ENCODE data around the gene FOXJ3.

DNA sequence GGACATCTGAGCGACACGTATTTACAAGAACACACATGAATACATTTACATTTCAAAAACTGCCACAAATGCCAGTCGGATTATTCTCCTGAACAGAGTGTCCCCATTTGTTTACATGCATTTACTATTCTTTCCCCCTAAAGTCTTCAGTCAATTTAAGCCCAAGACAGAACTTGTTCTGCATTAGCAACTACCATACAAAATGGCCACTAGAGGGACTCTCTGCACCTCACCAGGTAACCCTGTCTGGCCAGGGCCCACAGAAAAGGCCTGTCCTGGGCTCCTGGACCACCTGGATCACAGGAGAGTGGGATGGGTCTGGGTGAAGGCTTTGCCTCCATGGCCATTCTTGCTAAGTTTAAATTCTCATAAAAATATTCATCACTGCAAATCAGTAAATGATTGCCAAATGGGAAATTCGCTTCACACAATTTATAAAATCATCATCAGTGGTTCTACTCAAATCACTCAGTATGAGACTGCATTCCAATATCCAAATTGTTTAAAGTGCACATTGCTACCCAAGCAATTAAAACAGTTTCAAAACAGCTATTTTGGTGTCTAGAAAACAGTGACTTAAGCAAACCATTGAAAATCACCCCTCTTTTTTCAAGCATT is 158.0 kb downstream of the FOXJ3 start:
- TF ChIP-seq, protein P1, sequence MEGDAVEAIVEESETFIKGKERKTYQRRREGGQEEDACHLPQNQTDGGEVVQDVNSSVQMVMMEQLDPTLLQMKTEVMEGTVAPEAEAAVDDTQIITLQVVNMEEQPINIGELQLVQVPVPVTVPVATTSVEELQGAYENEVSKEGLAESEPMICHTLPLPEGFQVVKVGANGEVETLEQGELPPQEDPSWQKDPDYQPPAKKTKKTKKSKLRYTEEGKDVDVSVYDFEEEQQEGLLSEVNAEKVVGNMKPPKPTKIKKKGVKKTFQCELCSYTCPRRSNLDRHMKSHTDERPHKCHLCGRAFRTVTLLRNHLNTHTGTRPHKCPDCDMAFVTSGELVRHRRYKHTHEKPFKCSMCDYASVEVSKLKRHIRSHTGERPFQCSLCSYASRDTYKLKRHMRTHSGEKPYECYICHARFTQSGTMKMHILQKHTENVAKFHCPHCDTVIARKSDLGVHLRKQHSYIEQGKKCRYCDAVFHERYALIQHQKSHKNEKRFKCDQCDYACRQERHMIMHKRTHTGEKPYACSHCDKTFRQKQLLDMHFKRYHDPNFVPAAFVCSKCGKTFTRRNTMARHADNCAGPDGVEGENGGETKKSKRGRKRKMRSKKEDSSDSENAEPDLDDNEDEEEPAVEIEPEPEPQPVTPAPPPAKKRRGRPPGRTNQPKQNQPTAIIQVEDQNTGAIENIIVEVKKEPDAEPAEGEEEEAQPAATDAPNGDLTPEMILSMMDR (IDR thresholded peaks at IDR 0.05): peak in 1 of 3 donors; percentile 26
- TF ChIP-seq POLR2A (IDR thresholded peaks at IDR 0.05): no peak
- TF ChIP-seq EP300 (IDR thresholded peaks at IDR 0.05): no peak
